Omental fat pad (tissue), 4 donors: ENCODE results near the gene KCTD7. TPM values are rescaled to one million over a fixed set of nuclear protein-coding genes. Genes with fewer than 3 reads are reported as not detected.

Experiments
- ATAC-seq: fragments of 150-250 bp; one replicate; pipeline ENCODE4 v1.9.1; 2016; ENCODE audit warnings: mild to moderate bottlenecking, moderate library complexity; ENCODE audit not compliant: low FRiP score
- DNase-seq: peaks from one replicate; pipeline ENCODE4 v3.0.0-alpha.2; 2019; ENCODE audit warnings: low spot score
- CTCF ChIP-seq, 3 donors: fragments of 450-650 bp; IDR thresholded peaks; one replicate each; pipeline ENCODE4 v1.5.1; 2016 to 2017; ENCODE audit warnings: antibody characterized with exemption in 3 of 3, mild to moderate bottlenecking in 3 of 3, moderate library complexity in 2 of 3
- total RNA-seq, 4 donors: library from RNA; depleted of rRNA; stranded (reverse); fragments of >200 nt; gene quantifications; one replicate each; pipeline ENCODE4 v1.1.0, GENCODE V29; 2016

The KCTD7 gene
- total RNA-seq, 4 donors from 2014 or later, result 14.2 to 26.8 (median 14.6) TPM

GRCh38 chr7:66657798-66658197, 29.1 kb downstream of the KCTD7 start:
- no peak for TF ChIP-seq CTCF (IDR thresholded peaks at IDR 0.05)
- no peak for DNase-seq
- ATAC-seq, result no peak

- ATAC-seq (no peak), DNase-seq (no peak)
- no peak for TF ChIP-seq CTCF (IDR thresholded peaks at IDR 0.05)
These were observed 34.1 kb downstream of the KCTD7 start for GRCh38 chr7:66662646-66663264.

GRCh38 chr7:66664590-66665293, 36.1 kb downstream of the KCTD7 start:
- DNase-seq (no peak), ATAC-seq (no peak)
- no peak for TF ChIP-seq CTCF (IDR thresholded peaks at IDR 0.05)

- DNase-seq (no peak), ATAC-seq (no peak)
- no peak for TF ChIP-seq CTCF (IDR thresholded peaks at IDR 0.05)
These were observed 37.8 kb downstream of the KCTD7 start for GRCh38 chr7:66666313-66666952.

GRCh38 chr7:66667023-66667728, 38.5 kb downstream of the KCTD7 start:
- DNase-seq (no peak), ATAC-seq (no peak)
- no peak for TF ChIP-seq CTCF (IDR thresholded peaks at IDR 0.05)

- DNase-seq (no peak), ATAC-seq (no peak)
- TF ChIP-seq CTCF (IDR thresholded peaks at IDR 0.05), result no peak
These were observed 39.4 kb downstream of the KCTD7 start for GRCh38 chr7:66668112-66668511.
